Endothelial cell of umbilical vein (primary cell): ENCODE measurements around the gene FIGNL2. TPM values are rescaled to one million over a fixed set of nuclear protein-coding genes. Genes with fewer than 3 reads are reported as not detected.
A peak's percentile ranks its signal among the peaks of the same experiment; 100 is the strongest.

Source experiments
- BruUV-seq: library from RNA; stranded (reverse); fragments of 400-500 nt; replicated peaks from 2 replicates; lab custom pipeline; 2021; lab: Mats Ljungman, UMichigan
- CTCF ChIA-PET: fragments of 300-600, 350-600 bp; sonication (Branson Sonifier 250); formaldehyde crosslinking; loops from one replicate; lab custom pipeline; 2021; ENCODE audit warnings: antibody characterized with exemption, inconsistent platforms; lab: Charles Lee
- POLR2A ChIA-PET: fragments of 300-600, 350-600 bp; sonication (Branson Sonifier 250); formaldehyde crosslinking; loops from one replicate; lab custom pipeline; 2021; ENCODE audit warnings: antibody characterized with exemption, inconsistent platforms; lab: Charles Lee
- DNase-seq: peaks from one replicate; pipeline ENCODE4 v3.0.0-alpha.2; 2011; ENCODE audit warnings: low read depth, low spot score
- FAIRE-seq: peaks from 2 replicates; lab custom pipeline; 2011; peaks lifted over from hg19 to GRCh38; lab: Jason Lieb, UNC
- H2AFZ ChIP-seq: 2 replicates; pipeline ENCODE4 v1.6.0; 2012; ENCODE audit warnings: low read depth, low read length, control low read depth, inconsistent platforms
- H3K27ac ChIP-seq: 2 replicates; pipeline ENCODE4 v1.5.1; 2011; ENCODE audit warnings: low read depth, mild to moderate bottlenecking, control low read depth, low read length, moderate library complexity; ENCODE audit not compliant: insufficient read depth
- H3K27me3 ChIP-seq, 2 experiments: 2 replicates each; pipeline versions ENCODE4 v1.6.0 to v1.6.1; 2011; ENCODE audit warnings: low read length in 2 of 2, mixed read lengths in 1 of 2; ENCODE audit not compliant: control insufficient read depth in 2 of 2, insufficient read depth in 2 of 2
- H3K36me3 ChIP-seq, 2 experiments: 2 replicates in 1 of 2; 3 replicates in 1 of 2; pipeline ENCODE4 v1.5.1; 2011; ENCODE audit warnings: low read length in 2 of 2, mild to moderate bottlenecking in 1 of 2, moderate library complexity in 1 of 2; ENCODE audit not compliant: control insufficient read depth in 2 of 2, insufficient read depth in 2 of 2; ENCODE audit errors: extremely low read depth in 1 of 2
- H3K4me1 ChIP-seq: 3 replicates; pipeline ENCODE4 v1.5.1; 2011; ENCODE audit warnings: mild to moderate bottlenecking, low read length; ENCODE audit not compliant: control insufficient read depth, insufficient read depth; ENCODE audit errors: extremely low read depth
- H3K4me2 ChIP-seq: 2 replicates; pipeline ENCODE4 v1.6.1; 2011; ENCODE audit warnings: low read length, control low read depth, mixed read lengths; ENCODE audit not compliant: insufficient read depth
- H3K4me3 ChIP-seq, 3 experiments: fragments of 200-600 bp in 1 of 3; sonication (generic), shearing (Covaris generic) in 1 of 3; replicated peaks in 1 of 3; 2 replicates each; pipeline ENCODE4 v1.5.1; 2011 to 2016; ENCODE audit warnings: control low read depth in 3 of 3, low read length in 3 of 3, mild to moderate bottlenecking in 2 of 3, inconsistent platforms in 1 of 3, low read depth in 1 of 3, moderate library complexity in 1 of 3; ENCODE audit not compliant: insufficient read depth in 1 of 3
- H3K79me2 ChIP-seq: 2 replicates; pipeline ENCODE4 v1.6.0; 2012; ENCODE audit warnings: low read length, inconsistent platforms; ENCODE audit not compliant: control insufficient read depth, insufficient read depth
- H3K9ac ChIP-seq: replicated peaks from 2 replicates; pipeline ENCODE3; 2011; ENCODE audit warnings: low read length, control low read depth; ENCODE audit not compliant: insufficient read depth; ENCODE audit errors: extremely low read depth
- H3K9me1 ChIP-seq: replicated peaks from 3 replicates; pipeline ENCODE4 v1.6.0; 2011; ENCODE audit warnings: mild to moderate bottlenecking, low read length; ENCODE audit not compliant: control insufficient read depth, insufficient read depth; ENCODE audit errors: extremely low read depth
- H3K9me3 ChIP-seq: replicated peaks from 2 replicates; pipeline ENCODE4 v1.5.1; 2012; ENCODE audit warnings: low read length, inconsistent platforms; ENCODE audit not compliant: control insufficient read depth, insufficient read depth
- H4K20me1 ChIP-seq: replicated peaks from 2 replicates; pipeline ENCODE3; 2011; ENCODE audit warnings: mild to moderate bottlenecking, low read length; ENCODE audit not compliant: control insufficient read depth, insufficient read depth; ENCODE audit errors: extremely low read depth
- EZH2 ChIP-seq: IDR thresholded peaks from 2 replicates; pipeline ENCODE4 v1.6.1; 2012; ENCODE audit warnings: borderline replicate concordance, low read depth, mild to moderate bottlenecking, moderate library complexity, low read length, inconsistent platforms; ENCODE audit not compliant: severe bottlenecking
- FOS ChIP-seq: IDR thresholded peaks from 2 replicates; pipeline ENCODE4 v1.6.1; 2011; ENCODE audit warnings: mild to moderate bottlenecking, low read length, moderate library complexity, borderline replicate concordance; ENCODE audit not compliant: insufficient read depth
- GATA2 ChIP-seq: IDR thresholded peaks from 2 replicates; pipeline ENCODE4 v1.7.0; 2011; ENCODE audit warnings: low read depth, mild to moderate bottlenecking, moderate library complexity, mixed read lengths, low read length; ENCODE audit not compliant: insufficient read length, insufficient read depth
- JUN ChIP-seq: IDR thresholded peaks from 2 replicates; pipeline ENCODE4 v1.6.1; 2011; ENCODE audit warnings: borderline replicate concordance, low read depth; ENCODE audit not compliant: insufficient read length, insufficient read depth
- MYC ChIP-seq: IDR thresholded peaks from one replicate; pipeline ENCODE4 v1.6.1; 2011; ENCODE audit warnings: mild to moderate bottlenecking, low read depth, low read length
- POLR2A ChIP-seq: IDR thresholded peaks from 2 replicates; pipeline ENCODE4 v1.6.1; 2012; ENCODE audit warnings: low read depth, mild to moderate bottlenecking, control low read depth, low read length
- POLR2AphosphoS5 ChIP-seq: IDR thresholded peaks from 2 replicates; pipeline ENCODE4 v1.6.1; 2012; ENCODE audit warnings: low read depth, mild to moderate bottlenecking, control low read depth, low read length, moderate library complexity; ENCODE audit not compliant: insufficient read depth
- dilution Hi-C: fragments of 300-500 bp; cut with MboI; formaldehyde crosslinking; loops from one replicate; pipeline ENCODE4 v1.15.0; 2019; ENCODE audit warnings: low sequenced_read_pairs; ENCODE audit not compliant: extremely low pct_ligation_motif_present
- intact Hi-C: fragments of 100-400 bp; cut with micrococcal nuclease; formaldehyde crosslinking; loops from one replicate; pipeline ENCODE4 v1.10.0; 2022
- polyA plus RNA-seq, 4 experiments: library from polyadenylated mRNA; depleted of rRNA in 3 of 4; stranded (reverse) in 3 of 4; unstranded in 1 of 4; fragments of >200 nt; gene quantifications; 2 replicates each; pipeline versions ENCODE4 v1.2.1 to v1.2.3, GENCODE V29; 2011 to 2012; ENCODE audit warnings: missing spikeins in 1 of 4
- total RNA-seq: library from RNA; stranded (reverse); gene quantifications from 2 replicates; pipeline ENCODE4 v1.2.3, GENCODE V29; 2021
- TF ChIP-seq, protein P1 (sequence below): IDR thresholded peaks from 2 replicates; pipeline ENCODE4 v1.6.1; 2011; ENCODE audit not compliant: insufficient read depth, insufficient read length
- TF ChIP-seq, protein P2 (sequence below), 2 donors: IDR thresholded peaks; 1 replicate in 1 of 2; 2 replicates in 1 of 2; pipeline ENCODE4 v1.5.1; 2011; ENCODE audit warnings: low read length in 2 of 2, mild to moderate bottlenecking in 2 of 2, moderate library complexity in 2 of 2, control low read depth in 1 of 2, inconsistent platforms in 1 of 2, low read depth in 1 of 2; ENCODE audit not compliant: insufficient read depth in 1 of 2; ENCODE audit errors: extremely low read depth in 1 of 2

Gene FIGNL2
- total and polyA plus RNA-seq, 2 donors (not counting 3 experiments of a cell fraction or from before 2014, with no cell fraction given): 1.4 to 2.4 TPM

DNA sequence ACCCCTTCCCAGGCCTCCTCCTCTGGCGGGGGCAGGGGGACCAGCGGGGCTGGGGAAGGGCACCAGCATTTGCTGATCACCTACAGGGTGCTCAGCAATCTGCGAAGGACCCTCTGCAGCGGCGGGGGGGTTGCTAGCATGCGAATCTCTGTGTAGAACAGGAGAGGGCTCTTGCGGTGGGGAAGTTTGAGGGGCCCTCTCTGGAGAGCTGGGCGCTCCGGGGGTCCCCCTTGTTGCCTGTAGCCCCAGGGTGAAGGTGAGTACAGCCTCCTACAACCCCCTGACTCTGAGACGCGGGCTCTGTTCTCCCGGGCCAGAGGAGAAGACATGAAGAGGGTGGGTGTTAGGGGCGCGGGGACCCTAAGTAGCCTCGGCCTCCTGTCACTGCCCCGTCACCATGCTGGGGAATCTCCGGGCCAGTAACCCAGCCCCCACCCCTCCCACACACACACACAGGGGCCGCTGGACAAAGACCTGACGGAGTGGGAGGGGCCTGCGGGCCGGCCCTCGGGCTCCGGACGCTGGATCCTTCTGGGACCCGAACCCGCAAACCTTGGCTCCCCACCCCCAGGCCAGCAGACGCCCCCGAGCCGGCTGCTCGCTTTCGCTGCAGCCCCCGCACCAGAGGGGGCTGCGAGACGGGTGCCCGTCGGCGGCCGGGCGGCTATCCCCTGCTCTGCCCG lies 734 bp downstream of the FIGNL2 start:
- H3K27me3 ChIP-seq: peaks cover 4 to 7% of the 10 kb centered on the region in 2 experiments
- H3K9ac ChIP-seq: peak overlapping the region; percentile 52
- peaks cover 9% of the 10 kb centered on the region for H3K4me1 ChIP-seq
- H3K4me2 ChIP-seq: peak overlapping the region; percentile 87
- H3K79me2 ChIP-seq: no peaks in the 10 kb centered on the region
- H3K36me3 ChIP-seq: no peaks in the 10 kb centered on the region
- intact Hi-C loops (no loop called here), dilution Hi-C loops (no loop called here)
- POLR2A ChIA-PET: no interaction called here
- peak overlapping the region; percentile 60 for H2AFZ ChIP-seq
- no peaks in the 10 kb centered on the region for H3K9me3 ChIP-seq
- H4K20me1 ChIP-seq: no peaks in the 10 kb centered on the region
- FAIRE-seq: peak; percentile 66
- BruUV-seq: no TSS peak
- CTCF ChIA-PET: interaction anchor here (4.7 kb wide), 1 partner anchor 26 kb away, joined by 34 read pairs; no protein-coding TSS in a partner anchor
- H3K27ac ChIP-seq: no peak overlapping the region
- peak overlapping the region; percentile 62 to 84 (median 73) for H3K4me3 ChIP-seq
- no peaks in the 10 kb centered on the region for H3K9me1 ChIP-seq
- peak; percentile 35 for DNase-seq
- TF ChIP-seq JUN (no peak), EZH2 (no peak), GATA2 (no peak), MYC (no peak), POLR2A (no peak), FOS (no peak), POLR2AphosphoS5 (no peak)
- TF ChIP-seq, protein P1, sequence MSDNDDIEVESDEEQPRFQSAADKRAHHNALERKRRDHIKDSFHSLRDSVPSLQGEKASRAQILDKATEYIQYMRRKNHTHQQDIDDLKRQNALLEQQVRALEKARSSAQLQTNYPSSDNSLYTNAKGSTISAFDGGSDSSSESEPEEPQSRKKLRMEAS: no peak
- TF ChIP-seq, protein P2, sequence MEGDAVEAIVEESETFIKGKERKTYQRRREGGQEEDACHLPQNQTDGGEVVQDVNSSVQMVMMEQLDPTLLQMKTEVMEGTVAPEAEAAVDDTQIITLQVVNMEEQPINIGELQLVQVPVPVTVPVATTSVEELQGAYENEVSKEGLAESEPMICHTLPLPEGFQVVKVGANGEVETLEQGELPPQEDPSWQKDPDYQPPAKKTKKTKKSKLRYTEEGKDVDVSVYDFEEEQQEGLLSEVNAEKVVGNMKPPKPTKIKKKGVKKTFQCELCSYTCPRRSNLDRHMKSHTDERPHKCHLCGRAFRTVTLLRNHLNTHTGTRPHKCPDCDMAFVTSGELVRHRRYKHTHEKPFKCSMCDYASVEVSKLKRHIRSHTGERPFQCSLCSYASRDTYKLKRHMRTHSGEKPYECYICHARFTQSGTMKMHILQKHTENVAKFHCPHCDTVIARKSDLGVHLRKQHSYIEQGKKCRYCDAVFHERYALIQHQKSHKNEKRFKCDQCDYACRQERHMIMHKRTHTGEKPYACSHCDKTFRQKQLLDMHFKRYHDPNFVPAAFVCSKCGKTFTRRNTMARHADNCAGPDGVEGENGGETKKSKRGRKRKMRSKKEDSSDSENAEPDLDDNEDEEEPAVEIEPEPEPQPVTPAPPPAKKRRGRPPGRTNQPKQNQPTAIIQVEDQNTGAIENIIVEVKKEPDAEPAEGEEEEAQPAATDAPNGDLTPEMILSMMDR (IDR thresholded peaks at IDR 0.05; ENCODE audit: extremely low read depth in 1 of 2, insufficient read depth in 1 of 2, low read depth in 1 of 2, low read length in 2 of 2): no peak
